ENCODE results near the gene ACOT7.

The ACOT7 gene

DNA sequence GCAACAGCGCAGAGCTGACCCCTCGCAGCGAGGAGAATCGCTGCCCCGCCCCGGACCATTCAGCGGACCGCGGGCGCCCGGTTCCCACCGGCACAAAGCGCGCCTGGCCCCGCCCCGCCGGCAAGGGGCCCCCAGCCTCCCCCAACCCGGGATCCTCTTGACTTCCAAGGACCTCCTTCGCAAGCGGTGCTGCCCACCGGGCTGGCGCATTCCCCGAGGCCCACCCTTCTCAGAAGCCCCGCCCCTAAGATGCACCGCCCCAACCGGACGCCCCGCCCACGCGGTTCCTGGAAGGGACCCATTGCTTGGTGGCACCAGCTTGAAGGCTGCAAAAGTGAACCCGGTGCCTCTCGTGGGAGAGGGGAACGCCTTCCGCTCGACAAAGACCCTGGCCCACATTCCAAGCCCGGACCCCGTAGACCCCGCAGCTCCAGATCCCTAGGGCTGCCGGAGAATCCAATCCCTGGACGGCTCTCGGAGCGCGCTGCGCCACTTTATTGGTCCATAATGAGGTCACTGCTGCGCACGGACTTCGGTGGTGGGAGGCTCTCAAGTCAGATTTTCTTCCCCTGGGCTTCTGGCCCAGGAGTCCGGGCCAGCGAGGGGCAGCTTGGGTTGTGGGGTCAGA, 147.6 kb downstream of the ACOT7 start:
- DNase-seq = peak in 1 of 2 donors; percentile 26

DNA sequence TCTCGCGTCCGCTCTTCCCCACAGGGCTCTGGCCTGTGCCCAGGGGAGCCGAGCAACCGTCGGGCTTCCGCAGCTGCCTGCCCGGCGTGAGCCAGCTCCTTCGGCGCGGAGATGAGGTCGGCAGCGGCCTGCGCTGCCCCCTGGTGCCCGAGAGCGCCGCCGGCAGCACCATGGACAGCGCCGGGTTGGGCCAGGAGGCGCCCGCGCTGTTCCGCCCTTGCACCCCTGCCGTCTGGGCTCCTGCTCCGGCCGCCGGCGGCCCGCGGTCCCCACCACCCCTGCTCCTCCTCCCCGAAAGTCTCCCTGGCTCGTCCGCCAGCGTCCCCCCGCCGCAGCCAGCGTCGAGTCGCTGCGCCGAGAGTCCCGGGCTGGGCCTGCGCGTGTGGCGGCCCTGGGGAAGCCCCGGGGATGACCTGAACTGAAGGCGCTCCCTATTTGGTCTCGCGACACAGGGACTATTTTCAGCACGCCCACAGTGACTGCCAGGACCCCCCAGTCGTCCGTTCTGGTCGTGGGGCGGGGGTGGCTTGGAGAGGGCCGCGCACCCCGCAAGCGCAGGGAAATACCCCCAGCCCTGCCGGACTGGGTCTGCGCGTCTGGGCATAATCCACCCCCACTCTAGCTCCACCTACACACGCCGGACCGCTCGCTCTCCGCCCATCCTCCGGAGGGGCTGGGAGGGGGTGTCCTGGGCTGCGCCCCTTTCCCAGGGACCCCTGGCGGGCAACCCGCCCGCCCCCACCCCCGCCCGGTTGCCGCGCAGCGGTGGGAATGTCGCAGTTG, 148.3 kb downstream of the ACOT7 start:
- peak; percentile 79 to 87 for DNase-seq

DNA sequence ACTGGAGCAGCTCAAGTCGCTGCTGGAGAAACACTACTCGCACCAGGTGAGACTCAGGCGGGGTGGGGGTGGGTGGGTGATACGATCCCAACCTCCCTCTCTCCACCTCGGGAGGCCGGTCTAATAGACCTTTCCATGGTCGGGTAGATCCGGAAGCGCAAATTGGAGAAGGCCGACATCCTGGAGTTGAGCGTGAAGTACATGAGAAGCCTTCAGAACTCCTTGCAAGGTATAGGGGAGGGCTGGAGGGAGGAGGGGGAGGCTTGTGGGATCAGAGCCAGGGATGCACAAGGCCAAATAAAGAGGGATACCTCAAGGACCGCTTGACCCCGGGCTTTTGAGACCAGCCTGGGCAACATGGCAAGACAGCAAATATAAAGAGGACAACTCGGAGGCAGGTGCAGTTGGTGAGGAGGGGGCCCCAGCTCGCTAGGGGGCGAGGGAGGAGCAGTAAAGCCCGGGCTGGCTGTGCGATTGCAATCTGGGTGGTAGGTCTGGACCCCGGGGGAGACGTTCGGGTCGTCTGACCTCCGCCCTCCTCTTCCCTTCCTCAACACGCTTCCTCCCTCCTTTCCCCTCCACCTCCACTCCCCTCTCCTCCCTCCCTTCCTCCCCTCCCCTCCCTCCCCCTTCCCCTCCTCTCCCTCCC, 149.0 kb downstream of the ACOT7 start:
- no peak for DNase-seq

DNA sequence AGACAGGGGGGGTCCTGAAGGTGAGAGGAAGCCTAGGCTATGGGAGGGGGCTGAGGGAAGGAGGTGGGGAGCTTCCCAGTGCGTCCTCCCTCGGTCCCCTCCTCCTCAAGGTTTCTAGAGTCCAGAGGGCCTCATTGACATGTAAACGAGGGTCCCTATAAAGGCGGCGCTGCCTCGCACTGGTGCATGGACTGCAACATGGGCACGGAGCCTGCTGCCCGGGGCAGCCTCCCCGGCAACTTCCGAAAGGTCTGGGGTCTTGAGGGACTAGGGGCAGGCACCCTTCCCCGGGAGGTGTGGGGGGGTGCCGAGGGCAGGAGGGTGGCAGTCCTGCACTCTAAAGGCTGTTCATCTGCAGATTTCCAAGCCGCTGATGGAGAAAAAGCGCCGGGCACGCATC, 149.6 kb downstream of the ACOT7 start, which contains the start of gene HES3:
TSS of gene HES3 (plus strand) at position 187 of the 400 bp plus-strand sequence. CDS start at position 374, 187 bp downstream.
- no peak for DNase-seq

DNA sequence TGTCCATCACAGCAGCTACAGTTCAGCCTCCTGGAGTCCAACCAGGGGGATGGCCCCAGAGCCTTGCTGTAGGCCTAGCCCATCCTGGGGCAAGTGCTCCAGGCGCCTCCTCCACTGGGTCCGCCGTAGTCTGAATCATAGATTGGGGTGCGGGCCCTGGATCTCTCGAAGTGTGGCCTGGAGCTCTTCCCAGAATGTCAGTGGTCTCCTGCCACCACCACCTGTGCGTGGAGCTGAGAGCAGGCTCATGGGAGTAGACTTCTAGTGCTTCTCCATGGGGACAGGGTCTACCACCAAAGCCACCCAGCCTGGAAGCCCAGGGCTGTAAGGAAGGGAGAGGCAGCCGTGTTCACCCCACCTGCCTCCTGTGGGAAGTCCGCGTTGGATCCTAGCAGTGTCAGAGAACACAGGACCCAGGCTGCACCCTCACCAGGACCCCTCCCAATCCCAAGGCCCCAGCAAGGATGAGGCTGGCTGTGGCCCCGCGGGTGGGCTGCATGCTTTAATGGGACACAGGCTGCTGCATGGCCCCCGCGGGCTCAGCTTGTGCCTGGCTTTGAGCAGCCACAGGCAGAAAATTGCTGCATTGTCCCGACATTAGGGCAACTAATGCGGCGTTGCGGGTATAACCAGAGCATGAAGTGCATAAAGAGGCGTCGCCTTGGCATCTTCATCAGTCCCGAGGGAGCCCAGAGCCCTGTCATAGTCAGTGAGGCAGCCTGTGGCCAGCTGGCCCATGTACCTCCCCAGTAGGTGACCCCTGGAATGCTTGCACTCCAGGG, 150.3 kb downstream of the ACOT7 start:
- DNase-seq = no peak

DNA sequence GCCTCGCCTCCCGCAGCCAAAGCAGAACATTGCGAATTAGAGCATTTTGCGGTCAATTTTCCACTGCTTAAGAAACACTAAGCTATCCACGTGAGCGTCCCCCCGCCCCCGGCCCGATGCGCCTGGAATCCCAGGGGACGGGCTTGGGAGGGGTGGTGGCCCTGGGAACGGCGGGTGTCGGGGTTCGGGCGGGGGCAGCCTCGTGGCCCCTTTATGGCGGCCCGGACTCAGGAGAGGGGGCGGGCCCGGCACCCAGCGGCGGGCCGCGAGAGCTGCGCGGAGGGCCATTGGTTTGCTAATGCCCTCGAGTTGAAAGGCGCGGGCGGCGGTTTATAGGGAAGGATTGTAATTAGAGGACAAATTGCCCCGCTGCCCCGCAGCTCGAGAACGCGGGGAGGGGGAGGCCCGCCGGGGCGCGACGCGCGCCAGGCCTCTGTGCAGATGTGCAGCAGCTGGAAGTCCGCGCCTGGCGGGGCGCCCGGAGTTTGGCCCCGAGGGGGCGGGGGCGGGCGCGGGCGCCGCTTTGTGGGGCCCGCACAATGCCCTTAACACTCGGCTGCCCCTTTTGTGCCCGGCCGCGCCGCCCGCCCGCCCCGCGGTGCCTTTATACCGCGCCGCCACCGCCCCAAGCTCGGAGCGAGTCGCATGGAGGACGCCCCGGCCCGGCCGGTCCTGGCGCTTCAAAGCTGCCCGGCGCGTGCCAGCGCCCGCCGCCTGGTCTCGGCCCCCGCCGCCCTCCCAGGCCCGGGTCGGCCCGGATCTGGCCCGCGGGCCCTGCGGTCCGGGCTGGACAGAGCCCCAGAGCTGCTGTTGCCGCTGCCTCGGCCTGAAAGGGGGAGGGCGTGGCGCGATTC, 151.5 kb downstream of the ACOT7 start:
- DNase-seq = peak in 1 of 2 donors; percentile 24

DNA sequence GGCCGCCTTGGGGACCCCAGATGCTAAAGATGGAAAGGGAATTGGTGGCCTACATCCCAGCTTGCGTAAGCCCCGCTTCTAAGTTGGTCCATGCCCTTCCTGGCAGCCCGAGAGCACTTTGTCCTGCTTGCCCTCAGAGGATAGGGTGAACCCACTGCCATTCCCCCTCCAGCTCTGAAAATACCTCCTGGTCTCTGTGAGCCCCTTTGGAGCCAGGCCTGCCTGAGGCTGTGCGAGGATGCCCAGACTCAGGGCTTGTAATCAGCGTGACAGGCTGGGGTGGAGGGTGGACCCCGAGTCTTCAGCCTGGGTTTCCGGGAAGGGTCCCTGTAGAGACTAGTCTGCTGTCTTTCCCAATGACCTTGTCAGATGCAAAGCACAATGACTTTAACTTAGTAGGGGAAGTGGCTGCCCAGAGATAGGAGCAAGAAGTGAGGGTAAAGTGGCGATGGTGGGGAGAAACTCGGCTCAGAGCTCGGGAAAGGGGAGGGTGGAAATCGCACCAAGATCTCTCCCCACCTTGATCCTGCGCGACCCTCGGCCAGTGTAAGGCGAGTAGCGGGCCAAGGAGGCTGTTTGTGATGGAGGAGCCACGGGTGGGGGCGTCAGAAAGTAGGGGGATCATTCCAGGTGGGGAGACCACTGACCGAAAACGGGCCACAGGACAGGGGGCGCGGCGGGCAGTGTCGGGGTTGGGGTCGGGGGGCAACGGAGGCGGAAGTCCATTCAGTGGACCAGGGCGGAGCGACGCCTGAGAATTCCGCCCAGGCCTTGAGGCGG, 152.3 kb downstream of the ACOT7 start:
- DNase-seq = no peak

DNA sequence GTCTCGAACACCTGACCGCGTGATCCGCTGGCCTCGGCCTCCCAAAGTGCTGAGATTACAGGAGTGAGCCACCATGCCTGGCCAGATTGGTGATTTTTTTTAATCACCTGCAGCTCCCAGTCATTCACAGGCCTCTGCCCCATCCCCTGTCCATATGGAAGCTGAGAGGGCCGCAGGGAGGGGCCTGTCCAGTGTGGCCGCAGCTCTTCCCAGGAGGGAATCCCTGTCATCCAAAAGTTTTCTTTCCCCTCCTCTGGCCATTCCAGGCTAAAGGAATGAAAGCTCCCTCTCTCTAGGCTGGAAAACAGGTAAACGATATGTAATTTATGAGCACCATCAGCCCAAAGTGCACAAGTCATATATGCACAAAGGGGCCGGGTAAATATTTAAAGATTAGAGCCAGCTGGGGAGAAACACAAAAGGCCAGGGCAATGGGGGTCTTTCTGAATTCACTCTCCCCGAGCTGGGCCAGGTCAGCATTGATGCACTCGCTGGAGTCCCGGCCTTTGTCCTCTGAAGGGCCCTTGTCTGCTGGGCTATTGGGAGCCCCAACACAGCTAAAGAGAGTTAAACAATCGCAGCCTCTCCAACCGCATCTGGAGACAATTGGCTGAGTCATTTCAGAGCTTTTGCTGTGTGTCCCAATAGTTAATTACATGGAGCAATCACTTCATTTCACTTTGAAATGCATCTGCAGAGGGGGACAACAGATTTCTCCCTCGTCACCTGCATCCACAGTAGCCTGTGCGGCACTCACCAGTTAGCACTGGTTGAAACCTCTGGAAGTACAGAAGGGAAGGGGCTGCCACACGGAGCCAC, 153.4 kb downstream of the ACOT7 start:
- peak; percentile 27 to 28 for DNase-seq

DNA sequence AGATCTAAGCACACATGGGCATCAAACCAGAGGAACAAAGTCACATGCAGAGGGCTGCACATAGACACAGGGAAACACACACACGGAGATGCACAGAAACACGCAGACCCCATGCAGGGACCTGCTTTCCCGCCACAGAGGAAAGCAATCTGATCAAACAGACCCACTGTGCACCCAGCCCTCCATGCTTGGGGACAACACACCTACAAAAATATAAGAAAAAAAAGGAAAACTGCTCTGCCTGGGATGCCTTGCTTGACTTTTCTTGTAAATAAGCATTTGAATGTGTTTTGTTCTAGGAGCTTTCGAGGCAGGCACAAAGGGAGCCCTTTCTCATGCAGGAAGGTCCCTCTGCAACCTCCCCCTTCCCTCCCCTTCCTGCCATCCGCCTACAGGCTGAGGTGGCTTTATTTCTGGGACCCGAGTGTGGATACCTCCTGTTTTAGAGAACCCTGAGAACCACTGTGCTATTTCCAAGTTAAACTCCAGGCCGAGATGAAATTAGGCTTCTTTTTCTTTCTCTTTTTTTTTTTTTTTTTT, 154.3 kb downstream of the ACOT7 start:
- peak in 1 of 2 donors; percentile 27 for DNase-seq

DNA sequence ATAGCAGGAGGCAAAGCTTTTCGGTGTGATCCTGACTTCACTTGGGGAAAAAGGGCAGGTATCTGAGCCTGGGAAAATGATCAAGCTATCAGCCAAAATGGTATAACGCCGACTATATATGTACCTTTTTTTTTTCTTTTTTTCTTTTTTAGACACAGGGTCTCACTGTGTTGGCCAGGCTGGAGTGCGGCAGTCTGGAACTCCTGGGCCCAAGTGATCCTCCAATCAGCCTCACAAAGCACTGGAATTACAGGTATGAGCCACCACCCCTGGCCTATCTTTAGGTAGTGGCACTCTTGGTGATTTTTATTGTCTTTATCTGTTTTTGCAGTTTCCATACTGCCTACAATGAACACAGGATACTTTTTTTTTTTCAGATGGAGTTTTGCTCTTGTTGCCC, 156.5 kb downstream of the ACOT7 start:
- DNase-seq = no peak

DNA sequence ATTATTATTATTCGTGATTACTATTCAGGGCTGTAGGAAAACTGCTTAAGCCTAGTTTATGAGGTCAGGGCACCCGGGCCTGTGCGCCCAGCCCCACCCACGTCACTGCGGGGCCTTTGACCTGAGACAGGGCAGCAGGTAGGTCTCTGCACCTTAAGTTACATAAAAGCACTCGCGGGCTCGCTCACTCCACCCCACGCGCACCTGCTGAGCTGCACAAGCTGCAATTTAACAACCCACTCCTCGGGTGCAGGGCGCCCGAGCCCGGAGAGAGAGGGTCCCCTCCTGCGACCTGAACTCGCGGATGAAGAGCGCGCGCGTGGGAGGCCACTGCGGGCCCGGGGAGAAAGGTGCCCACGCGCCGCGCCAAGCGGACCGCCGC, 158.3 kb downstream of the ACOT7 start:
- DNase-seq = no peak

DNA sequence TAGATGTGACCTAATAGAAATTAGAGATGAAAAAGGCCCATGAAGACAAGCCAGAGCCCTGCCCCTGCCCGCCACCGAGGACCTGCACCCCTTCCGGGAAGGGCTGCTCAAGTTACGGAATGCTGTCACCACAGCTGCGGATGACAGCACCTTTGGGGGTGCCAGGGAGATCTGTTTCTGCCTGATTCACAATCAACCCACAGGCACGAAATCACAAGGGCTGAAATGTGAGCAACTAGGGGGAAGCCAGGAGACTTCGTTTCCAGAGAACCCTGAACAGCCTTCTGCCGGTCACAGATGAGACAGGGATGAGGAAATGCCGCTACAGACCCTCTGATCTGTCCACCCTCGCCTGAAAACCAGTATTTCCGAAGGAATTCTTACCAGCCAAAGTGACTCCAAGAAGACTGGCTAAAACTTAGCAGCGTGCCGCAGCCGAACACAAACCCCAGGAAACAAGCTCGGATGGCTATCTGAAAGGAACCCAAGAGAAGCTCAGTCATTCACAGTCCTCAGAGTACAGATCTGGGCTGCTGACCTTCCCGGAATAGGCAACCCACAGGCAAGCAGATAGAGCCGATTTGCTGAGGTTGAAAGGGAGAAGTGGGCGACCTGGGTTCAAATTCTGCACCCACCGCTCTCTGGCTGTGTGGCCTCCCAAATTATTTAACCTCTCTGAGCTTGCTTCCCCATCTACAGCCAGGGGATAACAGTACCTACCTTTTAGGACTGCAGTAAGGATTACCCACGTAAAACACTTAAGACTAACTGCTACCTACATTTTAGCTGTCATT, 158.9 kb downstream of the ACOT7 start:
- DNase-seq = no peak

DNA sequence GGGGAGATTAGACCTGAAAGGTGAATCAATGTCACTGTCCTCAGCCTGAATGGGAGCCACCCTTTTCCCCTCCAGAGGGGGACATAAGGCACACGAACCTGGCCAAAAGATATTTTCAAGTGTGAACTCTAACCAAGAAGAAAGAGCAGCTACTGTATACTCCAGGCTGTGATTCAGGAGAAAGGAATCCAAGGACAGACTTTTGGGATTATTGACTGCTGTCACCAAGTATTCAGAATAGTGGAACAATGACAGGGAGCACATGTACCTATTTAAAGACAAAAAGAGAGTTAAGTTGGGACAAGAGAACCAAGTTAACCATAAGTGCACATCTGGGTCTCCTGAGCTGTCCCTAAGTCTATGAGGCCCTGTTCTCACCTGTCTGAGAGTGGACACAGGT, 160.2 kb downstream of the ACOT7 start:
- DNase-seq = no peak

DNA sequence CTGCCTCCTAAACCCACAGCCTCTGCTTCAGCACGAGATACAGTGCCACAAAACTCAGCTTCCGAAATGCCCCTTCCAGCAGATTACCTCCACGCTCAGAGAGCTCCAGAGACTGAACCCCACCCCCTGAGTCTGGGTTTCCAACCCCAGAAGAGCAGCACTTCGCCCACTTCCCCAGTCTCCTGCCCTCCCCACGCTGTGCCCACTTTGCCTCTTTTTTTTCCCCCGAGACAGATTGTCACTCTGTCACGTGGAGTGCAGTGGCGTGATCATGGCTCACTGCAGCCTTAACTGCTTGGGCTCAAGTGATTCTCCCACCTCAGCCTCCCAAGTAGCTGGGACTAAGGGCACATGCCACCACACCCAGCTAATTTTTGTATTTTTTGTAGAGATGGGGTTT, 167.9 kb downstream of the ACOT7 start:
- DNase-seq = no peak

DNA sequence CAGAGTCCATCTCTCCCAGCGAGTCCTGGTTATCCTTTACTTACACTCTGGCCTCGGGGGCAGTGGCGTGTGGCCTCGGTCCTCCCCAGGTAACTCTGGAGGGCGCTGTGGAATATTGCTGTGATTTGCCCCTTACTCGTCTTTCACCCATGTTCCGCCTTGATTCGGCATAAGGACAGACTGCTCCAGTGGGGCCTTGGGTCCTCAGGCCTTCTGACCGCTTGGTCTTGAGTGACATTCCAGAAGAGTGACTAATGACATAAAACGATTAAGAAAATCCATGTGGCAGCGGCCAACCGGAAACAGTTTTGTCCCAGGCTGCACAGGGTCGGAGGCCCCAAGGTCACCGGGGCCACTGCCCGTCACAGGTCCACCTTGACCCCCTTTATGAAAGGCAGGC, 168.8 kb downstream of the ACOT7 start:
- DNase-seq = no peak

DNA sequence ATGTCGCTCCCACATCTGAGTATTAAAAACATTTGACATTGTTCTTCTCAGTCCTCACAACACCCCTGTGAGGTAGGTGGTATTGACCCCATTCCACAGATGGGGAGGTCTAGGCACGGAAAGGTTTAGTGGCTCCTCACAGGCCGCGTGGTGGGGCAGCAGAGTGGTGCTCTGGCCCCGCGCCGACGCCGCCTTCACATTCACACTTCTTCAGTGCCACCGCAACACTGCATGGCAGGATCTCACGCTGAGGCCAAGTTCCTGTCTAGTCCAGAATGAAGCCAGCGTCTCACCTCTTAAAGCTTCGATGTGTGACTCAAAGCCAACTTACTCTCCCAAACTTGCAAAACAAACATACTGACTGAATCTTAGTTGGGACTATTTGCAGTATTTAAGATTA, 169.9 kb downstream of the ACOT7 start:
- DNase-seq = no peak

DNA sequence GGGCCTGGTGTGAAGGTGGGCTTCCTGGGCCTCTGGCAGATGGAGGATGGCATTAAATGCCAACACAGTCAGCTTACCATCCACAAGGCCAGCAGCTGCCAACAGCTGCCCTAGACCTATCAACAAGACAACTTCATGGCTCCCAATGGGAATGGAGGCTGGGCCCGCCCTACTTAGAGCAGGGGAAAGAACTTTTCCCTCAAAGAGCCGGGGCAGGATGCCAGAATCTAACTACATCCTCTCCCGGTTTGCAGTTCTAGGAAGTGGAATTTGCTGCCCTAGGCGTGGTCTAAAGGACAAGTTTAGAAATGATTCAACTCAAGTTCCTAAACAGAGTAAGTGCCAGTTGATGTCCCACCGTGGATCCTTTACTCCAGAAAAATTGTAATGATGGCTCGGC, 170.9 kb downstream of the ACOT7 start:
- no peak for DNase-seq

DNA sequence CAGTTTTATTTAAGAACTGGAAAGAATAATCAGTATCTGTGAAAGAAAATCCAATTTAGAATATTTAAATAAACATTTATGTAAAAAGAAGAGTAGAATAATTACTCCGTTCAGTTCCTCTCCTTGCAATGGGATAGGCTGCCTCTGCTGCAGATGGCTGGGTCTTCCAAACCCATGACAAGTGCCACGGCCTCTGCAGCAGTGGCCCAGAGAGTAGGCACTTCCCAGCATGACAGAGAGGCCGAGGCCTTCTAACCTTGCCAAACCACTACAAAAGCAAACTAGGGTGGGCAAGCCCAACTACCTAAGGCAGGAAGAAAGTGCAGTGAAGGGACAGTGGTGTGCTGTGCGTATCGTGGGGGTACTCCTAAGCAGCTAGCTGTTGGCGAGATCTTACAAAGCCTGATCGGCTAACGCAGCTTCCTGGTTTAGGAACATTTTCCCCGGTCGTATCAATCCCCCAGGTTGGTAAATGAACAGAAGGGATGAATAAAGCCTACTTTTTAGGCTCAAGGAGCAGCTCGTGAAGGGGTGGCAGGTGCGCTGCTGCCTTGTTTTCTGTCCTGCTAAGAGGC, 172.3 kb downstream of the ACOT7 start:
- DNase-seq = no peak

DNA sequence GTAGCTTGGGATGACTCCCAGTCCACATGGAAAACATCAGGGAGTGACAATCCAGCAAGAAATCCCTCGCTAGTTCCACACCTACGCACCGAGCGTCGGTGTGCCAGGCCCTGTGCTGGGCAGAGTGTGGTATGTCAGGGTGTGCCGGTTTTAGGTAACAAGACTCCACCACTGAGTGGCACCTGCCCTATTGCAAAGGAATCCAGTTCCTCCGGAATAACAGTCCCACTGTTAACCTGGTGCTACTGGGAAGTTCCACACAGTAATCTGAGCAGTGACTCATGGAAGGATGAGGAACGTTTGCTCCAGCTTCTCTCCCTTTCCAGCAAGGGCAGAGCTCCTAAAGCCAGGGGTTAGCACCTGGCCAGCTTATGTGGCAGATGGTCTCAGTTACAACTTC, 173.3 kb downstream of the ACOT7 start:
- DNase-seq = no peak

Measured in inflammatory macrophage (primary cell).